HG03432 (cell line): ENCODE results near the gene AGTRAP.

Experiments
- ATAC-seq: cut with Tn5 transposase; IDR thresholded peaks from one replicate; pipeline ENCODE4 v1.9.1; 2021; ENCODE audit warnings: mild to moderate bottlenecking, moderate library complexity; ENCODE audit not compliant: unreplicated experiment

Gene AGTRAP

DNA sequence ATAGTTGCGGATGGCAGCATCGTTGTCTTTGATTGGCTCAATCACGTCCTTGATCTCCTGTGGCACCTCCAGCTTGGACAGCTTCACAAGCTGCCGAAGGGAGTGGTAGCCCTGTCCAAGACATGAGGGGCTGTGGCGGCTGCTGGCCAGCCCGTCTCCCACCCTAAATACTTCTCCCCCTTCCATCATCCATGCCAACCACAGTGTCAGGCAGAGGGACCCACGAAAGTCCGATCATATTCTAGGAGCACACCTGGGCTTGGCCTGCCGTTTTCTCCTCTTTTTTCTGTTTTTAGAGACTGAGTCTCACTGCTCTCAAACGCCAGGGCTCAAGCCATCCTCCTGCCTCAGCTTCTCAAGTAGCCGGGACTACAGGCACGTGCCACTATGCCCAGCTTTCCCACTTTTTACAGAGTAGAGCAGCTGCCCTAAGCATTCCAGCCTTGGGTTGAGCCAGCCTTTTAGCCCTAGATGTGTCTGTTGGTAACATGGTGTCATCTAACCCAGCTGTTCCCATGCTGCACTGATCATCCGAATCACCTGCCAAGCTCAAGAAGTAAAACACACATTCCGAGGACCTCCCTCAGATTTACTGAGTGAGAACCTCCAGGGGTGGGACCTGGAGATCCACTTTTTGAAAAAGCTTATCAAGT, 59.4 kb downstream of the AGTRAP start:
- no peak for ATAC-seq

GRCh38 chr1:11796036-11796828, 60.3 kb downstream of the AGTRAP start:
- ATAC-seq: no peak

DNA sequence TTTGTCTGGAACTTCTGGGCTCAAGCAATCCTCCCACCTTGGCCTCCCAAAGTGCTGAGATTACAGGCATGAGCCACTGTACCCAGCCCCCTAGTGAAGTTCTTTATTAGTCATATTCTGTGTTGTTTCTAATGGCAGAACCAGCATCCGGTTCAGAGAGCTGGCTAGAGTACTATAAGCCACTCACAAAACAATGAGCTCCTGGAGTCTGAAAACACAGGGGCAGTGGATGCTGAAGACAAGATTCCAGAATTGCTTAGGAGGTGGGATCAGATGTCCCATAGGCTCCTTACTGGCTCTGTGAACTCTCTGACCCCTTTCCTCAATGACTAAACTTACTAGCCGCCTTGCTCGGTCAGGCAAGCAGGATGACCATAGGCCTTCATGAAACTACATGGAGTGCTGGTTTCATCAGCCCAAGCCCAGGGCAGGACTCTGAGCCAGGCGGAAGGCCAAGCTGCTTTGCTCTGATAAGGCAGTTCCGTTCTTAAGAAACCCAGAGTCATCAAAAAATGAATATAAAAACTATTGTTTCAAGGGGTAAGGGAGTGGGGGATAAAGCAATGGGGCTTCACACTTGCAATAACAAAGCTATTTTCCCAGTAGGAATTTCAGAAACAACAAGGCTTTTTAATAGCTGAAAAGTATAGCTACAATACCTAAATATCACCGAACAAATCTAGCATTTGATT, 61.7 kb downstream of the AGTRAP start:
- ATAC-seq: no peak

DNA sequence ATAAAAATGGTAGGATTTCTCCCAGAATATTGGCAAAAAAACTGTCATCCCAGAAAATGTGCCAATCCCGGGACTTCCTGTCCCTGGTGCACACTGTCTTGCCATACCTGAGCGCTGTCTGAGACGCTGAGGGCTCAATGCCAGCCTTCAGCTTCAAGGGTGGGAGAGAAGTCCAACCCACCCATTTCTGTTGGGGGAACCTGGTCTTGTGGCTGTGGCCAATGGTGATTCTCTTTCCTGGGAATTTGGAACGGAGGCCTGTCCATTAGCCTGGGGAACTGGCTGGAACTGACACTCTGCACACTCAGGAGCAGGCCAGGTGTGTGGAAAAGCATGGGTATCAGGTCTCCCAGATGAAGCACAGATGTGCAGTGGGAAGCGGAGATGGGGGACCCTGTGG, 63.2 kb downstream of the AGTRAP start:
- ATAC-seq: no peak

DNA sequence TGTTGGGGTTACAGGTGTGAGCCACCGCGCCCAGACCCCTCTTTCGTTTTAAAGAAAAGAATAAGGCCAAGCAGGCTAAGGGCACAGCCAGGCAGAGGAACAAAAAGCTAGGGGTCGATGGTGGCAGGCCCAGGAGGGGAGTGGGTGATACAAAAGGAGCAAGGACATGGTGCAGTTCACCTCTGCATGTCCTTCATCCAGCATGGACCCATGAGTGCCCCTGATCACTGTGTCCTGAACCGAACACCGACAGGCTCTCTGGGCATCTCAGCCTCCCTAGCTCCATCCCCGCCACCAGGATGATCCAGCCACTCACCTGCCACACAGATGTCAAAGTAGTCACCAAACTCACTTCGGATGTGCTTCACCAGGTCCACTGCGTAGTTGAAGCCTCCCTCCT, 64.0 kb downstream of the AGTRAP start:
- ATAC-seq: no peak

GRCh38 chr1:11800391-11800755, 64.4 kb downstream of the AGTRAP start:
- no peak for ATAC-seq
